ENCODE measurements around the gene ACAD9. TPM values are rescaled to one million over a fixed set of nuclear protein-coding genes. Genes with fewer than 3 reads are reported as not detected.
"Not testable (repeated sequence)": the region's sequence is repeated elsewhere in the genome, so short reads cannot be mapped to it uniquely, and the experiment has no call there.

Gene ACAD9
- total RNA-seq, 1 donor from 2014 or later, result 32.4 TPM

- Histone ChIP-seq H3K4me2 (ENCODE audit: low read length) (peak overlapping the region; percentile 90), H3K79me2 (ENCODE audit: insufficient read depth, low read length) (peaks cover 53% of the 10 kb centered on the region), H3K27me3 (ENCODE audit: insufficient read depth, low read length) (peaks cover 5% of the 10 kb centered on the region), H4K20me1 (ENCODE audit: insufficient read depth, low read length) (peaks cover 15% of the 10 kb centered on the region), H3K27ac (ENCODE audit: low read depth, low read length) (peak overlapping the region; percentile 98), H3K9me3 (ENCODE audit: insufficient read depth, low read depth, low read length) (no peaks in the 10 kb centered on the region), H3K9ac (ENCODE audit: low read length) (peak overlapping the region; percentile 94), H2AFZ (ENCODE audit: low read depth, low read length) (no peak overlapping the region), H3K4me3 (ENCODE audit: insufficient read depth, low read depth, low read length) (peak overlapping the region; percentile 81), H3K36me3 (ENCODE audit: insufficient read depth, low read length) (peaks cover 6% of the 10 kb centered on the region), H3K4me1 (ENCODE audit: insufficient read depth, low read length) (peaks cover 16% of the 10 kb centered on the region)
- DNase-seq (ENCODE audit: low read depth) (no peak), FAIRE-seq (no peak)
- H3K27ac Mint-ChIP-seq (ENCODE audit: unreplicated experiment), result peak overlapping the region; percentile 99
- H3K36me3 Mint-ChIP-seq (ENCODE audit: low read depth, unreplicated experiment), result peaks cover 4% of the 10 kb centered on the region
- peaks cover 3% of the 10 kb centered on the region for H3K9me3 Mint-ChIP-seq (ENCODE audit: unreplicated experiment)
- H3K4me3 Mint-ChIP-seq (ENCODE audit: unreplicated experiment), result peak overlapping the region; percentile 89
- peaks cover 17% of the 10 kb centered on the region for H3K4me1 Mint-ChIP-seq (ENCODE audit: low read depth, unreplicated experiment)
- peaks cover 13% of the 10 kb centered on the region for H3K27me3 Mint-ChIP-seq (ENCODE audit: low read depth, unreplicated experiment)
- no peak for TF ChIP-seq EZH2 (IDR thresholded peaks at IDR 0.05; ENCODE audit: insufficient read depth, low read length)
- no peak for TF ChIP-seq CTCF (IDR thresholded peaks at IDR 0.05; ENCODE audit: insufficient read depth, low read depth, low read length)
These were observed 1.4 kb upstream of the ACAD9 start for GRCh38 chr3:128878011-128878457.

GRCh38 chr3:128878556-128879124 lies 780 bp upstream of the ACAD9 start:
- H3K4me3 ChIP-seq (ENCODE audit: insufficient read depth, low read depth, low read length), result peak overlapping the region; percentile 81
- peaks cover 17% of the 10 kb centered on the region for H3K4me1 Mint-ChIP-seq (ENCODE audit: low read depth, unreplicated experiment)
- TF ChIP-seq EZH2 (IDR thresholded peaks at IDR 0.05; ENCODE audit: insufficient read depth, low read length), result no peak
- TF ChIP-seq CTCF (IDR thresholded peaks at IDR 0.05; ENCODE audit: insufficient read depth, low read depth, low read length), result no peak
- no peaks in the 10 kb centered on the region for H3K36me3 Mint-ChIP-seq (ENCODE audit: low read depth, unreplicated experiment)
- H3K9me3 Mint-ChIP-seq (ENCODE audit: unreplicated experiment), result no peaks in the 10 kb centered on the region
- peak overlapping the region; percentile 73 for H2AFZ ChIP-seq (ENCODE audit: low read depth, low read length)
- peak overlapping the region; percentile 89 for H3K4me3 Mint-ChIP-seq (ENCODE audit: unreplicated experiment)
- peaks cover 2% of the 10 kb centered on the region for H3K27me3 ChIP-seq (ENCODE audit: insufficient read depth, low read length)
- peaks cover 57% of the 10 kb centered on the region for H3K79me2 ChIP-seq (ENCODE audit: insufficient read depth, low read length)
- peaks cover 17% of the 10 kb centered on the region for H4K20me1 ChIP-seq (ENCODE audit: insufficient read depth, low read length)
- DNase-seq (ENCODE audit: low read depth) (peak; percentile 66), FAIRE-seq (no peak)
- peak overlapping the region; percentile 90 for H3K4me2 ChIP-seq (ENCODE audit: low read length)
- peak overlapping the region; percentile 99 for H3K27ac Mint-ChIP-seq (ENCODE audit: unreplicated experiment)
- peak overlapping the region; percentile 94 for H3K9ac ChIP-seq (ENCODE audit: low read length)
- peaks cover 6% of the 10 kb centered on the region for H3K36me3 ChIP-seq (ENCODE audit: insufficient read depth, low read length)
- peaks cover 16% of the 10 kb centered on the region for H3K4me1 ChIP-seq (ENCODE audit: insufficient read depth, low read length)
- no peaks in the 10 kb centered on the region for H3K9me3 ChIP-seq (ENCODE audit: insufficient read depth, low read depth, low read length)
- H3K27me3 Mint-ChIP-seq (ENCODE audit: low read depth, unreplicated experiment), result peaks cover 7% of the 10 kb centered on the region
- peak overlapping the region; percentile 98 for H3K27ac ChIP-seq (ENCODE audit: low read depth, low read length)

- peak overlapping the region; percentile 94 for H3K9ac ChIP-seq (ENCODE audit: low read length)
- peaks cover 8% of the 10 kb centered on the region for H3K36me3 ChIP-seq (ENCODE audit: insufficient read depth, low read length)
- peaks cover 16% of the 10 kb centered on the region for H3K4me1 ChIP-seq (ENCODE audit: insufficient read depth, low read length)
- peak overlapping the region; percentile 90 for H3K4me2 ChIP-seq (ENCODE audit: low read length)
- peaks cover 24% of the 10 kb centered on the region for H4K20me1 ChIP-seq (ENCODE audit: insufficient read depth, low read length)
- peak overlapping the region; percentile 98 for H3K27ac ChIP-seq (ENCODE audit: low read depth, low read length)
- DNase-seq (ENCODE audit: low read depth) (no peak), FAIRE-seq (no peak)
- H3K4me3 ChIP-seq (ENCODE audit: insufficient read depth, low read depth, low read length), result peak overlapping the region; percentile 81
- Mint-ChIP-seq H3K27me3 (ENCODE audit: low read depth, unreplicated experiment) (peaks cover 2% of the 10 kb centered on the region), H3K27ac (ENCODE audit: unreplicated experiment) (peak overlapping the region; percentile 99), H3K4me3 (ENCODE audit: unreplicated experiment) (peak overlapping the region; percentile 89), H3K9me3 (ENCODE audit: unreplicated experiment) (no peaks in the 10 kb centered on the region), H3K4me1 (ENCODE audit: low read depth, unreplicated experiment) (peaks cover 17% of the 10 kb centered on the region), H3K36me3 (ENCODE audit: low read depth, unreplicated experiment) (peaks cover 4% of the 10 kb centered on the region)
- H3K79me2 ChIP-seq (ENCODE audit: insufficient read depth, low read length), result peaks cover 70% of the 10 kb centered on the region
- H3K27me3 ChIP-seq (ENCODE audit: insufficient read depth, low read length), result no peaks in the 10 kb centered on the region
- peak overlapping the region; percentile 91 for H2AFZ ChIP-seq (ENCODE audit: low read depth, low read length)
- no peak for TF ChIP-seq EZH2 (IDR thresholded peaks at IDR 0.05; ENCODE audit: insufficient read depth, low read length)
- no peak for TF ChIP-seq CTCF (IDR thresholded peaks at IDR 0.05; ENCODE audit: insufficient read depth, low read depth, low read length)
- H3K9me3 ChIP-seq (ENCODE audit: insufficient read depth, low read depth, low read length), result no peaks in the 10 kb centered on the region
These were observed 571 bp downstream of the ACAD9 start for GRCh38 chr3:128879991-128880390.

- Mint-ChIP-seq H3K27ac (ENCODE audit: unreplicated experiment) (peak overlapping the region; percentile 99), H3K4me3 (ENCODE audit: unreplicated experiment) (peak overlapping the region; percentile 89), H3K4me1 (ENCODE audit: low read depth, unreplicated experiment) (peaks cover 17% of the 10 kb centered on the region)
- Histone ChIP-seq H3K9ac (ENCODE audit: low read length) (peak overlapping the region; percentile 94), H3K79me2 (ENCODE audit: insufficient read depth, low read length) (peaks cover 73% of the 10 kb centered on the region), H3K4me1 (ENCODE audit: insufficient read depth, low read length) (peaks cover 16% of the 10 kb centered on the region), H4K20me1 (ENCODE audit: insufficient read depth, low read length) (peaks cover 24% of the 10 kb centered on the region), H3K4me2 (ENCODE audit: low read length) (peak overlapping the region; percentile 90), H3K27ac (ENCODE audit: low read depth, low read length) (peak overlapping the region; percentile 98), H3K4me3 (ENCODE audit: insufficient read depth, low read depth, low read length) (peak overlapping the region; percentile 81)
- not testable (repeated sequence) for H3K9me3 ChIP-seq (ENCODE audit: insufficient read depth, low read depth, low read length); H2AFZ ChIP-seq (ENCODE audit: low read depth, low read length); H3K9me3 Mint-ChIP-seq (ENCODE audit: unreplicated experiment); FAIRE-seq; DNase-seq (ENCODE audit: low read depth); H3K36me3 ChIP-seq (ENCODE audit: insufficient read depth, low read length); H3K36me3 Mint-ChIP-seq (ENCODE audit: low read depth, unreplicated experiment); H3K27me3 ChIP-seq (ENCODE audit: insufficient read depth, low read length); H3K27me3 Mint-ChIP-seq (ENCODE audit: low read depth, unreplicated experiment)
These were observed 1.0 kb downstream of the ACAD9 start for GRCh38 chr3:128880455-128880854.
